Measurements from ENCODE around the gene FAM221B.

The FAM221B gene

DNA sequence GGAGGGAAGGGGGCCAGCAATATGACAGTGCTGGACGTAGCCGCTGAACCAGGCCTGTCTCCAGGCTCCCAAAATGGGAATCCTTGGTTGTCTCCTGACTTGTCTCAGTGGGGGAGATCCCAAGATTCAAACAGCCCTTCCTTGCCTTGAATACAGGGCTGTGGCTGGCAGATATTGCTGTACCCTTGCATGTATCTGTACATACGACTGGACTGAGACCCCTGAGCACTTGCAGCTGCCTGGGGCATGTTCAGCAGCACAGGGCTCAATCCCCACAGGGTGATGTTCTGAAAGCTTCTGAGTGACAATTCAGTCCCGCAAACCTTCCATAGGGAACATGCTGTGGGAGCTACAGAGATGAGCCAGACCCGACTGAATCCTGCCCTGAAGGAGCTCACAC lies 28.4 kb upstream of the FAM221B start:
- no peak overlapping the region for H3K4me3 ChIP-seq (ENCODE audit: low read depth, low read length)
- TF ChIP-seq CTCF (IDR thresholded peaks at IDR 0.05; ENCODE audit: low read depth, low read length) = no peak

DNA sequence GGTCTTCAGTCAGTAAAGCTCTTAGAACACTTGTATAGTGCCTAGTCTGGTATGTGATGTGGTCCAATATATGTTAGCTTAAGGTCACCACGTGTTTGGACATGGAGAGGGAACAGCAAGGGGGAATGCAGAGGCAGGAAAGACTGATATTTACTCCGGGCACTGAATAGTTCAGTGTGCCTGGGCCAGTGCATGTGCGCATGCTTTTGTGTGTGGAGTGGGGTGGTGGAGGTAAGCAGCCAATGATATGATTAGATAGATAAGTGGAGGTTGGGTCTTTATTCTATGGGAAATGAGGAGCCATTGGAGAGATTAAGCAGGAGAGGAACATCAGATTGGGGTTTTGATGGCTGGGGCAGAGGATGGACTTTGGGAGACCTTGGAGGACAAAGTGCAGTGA lies 27.7 kb upstream of the FAM221B start:
- no peak overlapping the region for H3K4me3 ChIP-seq (ENCODE audit: low read depth, low read length)
- no peak for TF ChIP-seq CTCF (IDR thresholded peaks at IDR 0.05; ENCODE audit: low read depth, low read length)

GRCh38 chr9:35854091-35854762 lies 25.7 kb upstream of the FAM221B start:
- no peak for TF ChIP-seq CTCF (IDR thresholded peaks at IDR 0.05; ENCODE audit: low read depth, low read length)
- H3K4me3 ChIP-seq (ENCODE audit: low read depth, low read length) = no peak overlapping the region

DNA sequence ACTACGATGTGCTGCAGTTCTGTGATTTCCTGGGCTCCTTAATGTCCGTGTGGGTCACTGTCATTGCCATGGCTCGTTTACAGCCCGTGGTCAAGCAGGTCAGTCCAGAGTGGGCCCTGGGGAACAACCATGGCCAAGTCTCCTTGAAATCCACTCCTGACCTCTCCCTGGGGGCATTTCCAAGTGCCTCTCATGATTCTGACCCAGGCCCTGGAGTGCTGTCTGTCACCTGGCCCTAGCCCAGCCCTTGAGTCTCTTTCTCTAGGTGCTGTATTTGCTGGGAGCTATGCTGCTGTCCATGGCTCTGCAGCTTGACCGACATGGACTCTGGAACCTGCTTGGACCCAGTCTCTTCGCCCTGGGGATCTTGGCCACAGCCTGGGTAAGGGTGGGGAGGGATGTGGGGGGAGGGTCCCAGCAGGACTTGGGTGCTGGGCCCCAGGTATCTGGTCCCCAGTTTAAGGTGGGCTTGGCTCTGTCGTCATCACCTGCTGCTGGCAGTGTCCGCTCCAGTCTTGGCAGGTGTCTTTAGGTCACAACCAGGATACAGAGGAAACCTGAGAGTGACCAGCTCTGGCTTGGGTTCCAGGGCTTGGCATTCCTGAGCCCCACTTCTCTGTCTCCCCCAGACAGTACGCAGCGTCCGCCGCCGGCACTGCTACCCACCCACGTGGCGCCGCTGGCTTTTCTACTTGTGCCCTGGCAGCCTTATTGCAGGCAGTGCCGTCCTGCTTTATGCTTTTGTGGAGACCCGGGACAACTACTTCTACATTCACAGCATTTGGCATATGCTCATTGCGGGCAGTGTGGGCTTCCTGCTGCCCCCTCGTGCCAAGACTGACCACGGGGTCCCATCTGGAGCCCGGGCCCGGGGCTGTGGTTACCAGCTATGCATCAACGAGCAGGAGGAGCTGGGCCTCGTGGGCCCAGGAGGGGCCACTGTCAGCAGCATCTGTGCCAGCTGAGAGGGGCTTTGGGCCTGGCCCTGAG lies 24.6 kb upstream of the FAM221B start:
- no peak overlapping the region for H3K4me3 ChIP-seq (ENCODE audit: low read depth, low read length)
- no peak for TF ChIP-seq CTCF (IDR thresholded peaks at IDR 0.05; ENCODE audit: low read depth, low read length)

DNA sequence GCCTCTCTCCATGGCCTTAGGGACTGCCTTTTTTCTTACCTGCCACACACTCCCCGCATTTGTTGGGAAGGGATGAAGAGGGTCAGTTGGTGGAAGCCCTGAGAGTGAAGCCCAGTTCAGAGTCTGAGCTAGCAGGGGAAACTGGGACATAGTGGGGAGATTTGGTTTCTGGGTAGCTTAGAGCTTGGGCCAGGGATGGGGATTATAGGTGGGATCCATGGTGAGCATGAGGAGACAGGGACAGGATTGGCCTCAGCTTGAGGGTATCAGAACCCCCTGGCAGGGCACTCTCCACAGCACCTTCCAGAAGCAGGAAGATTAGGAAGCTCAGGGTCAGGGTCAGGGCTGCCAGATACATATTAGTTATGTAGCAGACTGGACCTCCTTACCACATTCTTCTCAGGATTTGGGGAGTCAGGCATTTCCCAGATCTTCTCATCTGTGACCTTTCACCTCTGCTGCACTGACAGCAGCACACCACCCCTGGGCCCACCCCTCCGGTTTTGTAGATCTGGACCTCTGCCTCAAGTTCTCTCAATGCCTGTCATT lies 23.8 kb upstream of the FAM221B start:
- TF ChIP-seq CTCF (IDR thresholded peaks at IDR 0.05; ENCODE audit: low read depth, low read length) = no peak
- H3K4me3 ChIP-seq (ENCODE audit: low read depth, low read length) = no peak overlapping the region

GRCh38 chr9:35847792-35848572 lies 19.4 kb upstream of the FAM221B start:
- H3K4me3 ChIP-seq (ENCODE audit: low read depth, low read length) = no peak overlapping the region
- TF ChIP-seq CTCF (IDR thresholded peaks at IDR 0.05; ENCODE audit: low read depth, low read length) = no peak
